Stimulated activated CD4-positive, alpha-beta T cell treated with anti-CD3 and anti-CD28 coated beads, Interleukin-4, amount 100 ng/mL, for 1 hour (primary cell): ENCODE results near the gene CEP83.
"Not testable (repeated sequence)": the region's sequence is repeated elsewhere in the genome, so short reads cannot be mapped to it uniquely, and the experiment has no call there.

Experiments
- DNase-seq: peaks from one replicate; pipeline ENCODE4 v3.0.0-alpha.2; 2020

Gene CEP83

DNA sequence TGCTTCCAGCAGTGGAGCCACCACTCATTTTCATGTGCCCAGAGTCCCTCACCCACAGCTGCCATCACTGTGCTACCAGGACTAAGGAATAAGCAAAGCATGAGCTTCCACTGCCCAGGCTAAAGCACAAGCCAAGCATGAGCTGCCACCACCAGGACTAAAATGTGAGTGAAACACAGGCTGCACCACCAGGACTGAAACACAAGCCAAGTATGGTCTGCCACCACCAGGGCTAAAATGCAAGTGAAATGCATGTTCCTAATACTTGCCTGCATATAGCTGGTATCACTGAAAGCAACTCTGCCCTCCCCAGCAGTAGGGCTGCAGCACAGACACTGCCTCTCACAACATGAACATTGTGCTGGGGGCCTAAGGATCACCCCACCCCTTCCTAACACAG, 30.0 kb downstream of the CEP83 start:
- DNase-seq, result no peak

DNA sequence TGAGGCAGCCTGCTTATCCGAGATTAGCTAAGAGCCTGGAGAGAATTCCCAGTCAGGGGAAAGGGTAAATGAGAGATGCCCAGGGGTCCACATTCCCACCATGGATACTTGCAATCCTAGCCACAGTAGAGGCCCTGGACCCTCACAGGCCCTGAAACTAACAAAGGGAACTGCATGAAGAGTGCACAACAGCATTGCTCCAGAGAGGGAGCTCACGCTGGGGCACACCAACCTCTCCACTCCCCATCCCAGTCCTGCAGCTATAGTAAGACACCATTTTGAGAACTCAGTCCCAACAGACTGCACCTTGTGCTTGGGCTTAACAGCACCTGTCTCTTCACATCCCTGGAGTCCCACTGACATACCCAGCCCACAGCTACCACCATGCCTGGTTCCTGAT, 30.5 kb downstream of the CEP83 start:
- no peak for DNase-seq

- DNase-seq, result no peak
Measured at GRCh38 chr12:94427501-94428381, 31.9 kb downstream of the CEP83 start.

DNA sequence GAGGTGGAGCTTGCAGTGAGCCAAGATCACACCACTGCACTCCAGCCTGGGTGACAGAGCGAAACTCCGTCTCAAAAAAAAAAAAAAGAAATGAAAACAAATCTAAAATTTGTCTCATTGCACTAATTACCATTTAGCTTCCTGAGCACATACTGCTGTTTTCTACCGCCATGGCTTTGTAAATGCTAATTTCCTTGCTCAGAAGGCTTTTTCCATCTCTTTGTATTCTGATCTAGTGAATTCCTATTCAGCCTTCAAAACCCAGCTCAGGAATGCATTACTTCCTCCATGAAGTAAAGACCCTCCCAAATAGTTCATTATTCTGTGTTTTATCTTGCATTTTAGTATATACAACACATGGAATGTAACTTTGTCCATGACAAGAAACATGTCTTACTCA, 33.6 kb downstream of the CEP83 start:
- DNase-seq, result no peak

DNA sequence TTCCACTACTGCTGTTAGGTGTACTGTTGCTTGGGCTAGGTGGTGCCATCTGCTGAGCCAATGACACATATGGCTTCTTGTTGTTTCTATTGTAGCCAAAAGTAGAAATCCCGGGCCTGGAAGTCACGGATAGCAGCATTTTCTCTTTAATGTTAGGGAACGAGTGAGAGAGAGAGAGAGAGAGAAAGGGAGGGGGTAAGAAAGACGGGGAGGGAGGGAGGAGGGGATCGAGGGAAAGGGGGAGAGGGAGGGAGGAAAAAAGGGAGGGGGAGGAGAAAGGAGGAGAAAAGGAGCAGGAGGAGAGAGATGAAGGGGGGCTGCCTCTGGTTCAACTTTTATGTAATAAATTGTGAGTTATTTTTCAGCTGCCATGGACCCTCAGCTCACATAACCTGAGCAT, 34.8 kb downstream of the CEP83 start:
- not testable (repeated sequence) for DNase-seq

DNA sequence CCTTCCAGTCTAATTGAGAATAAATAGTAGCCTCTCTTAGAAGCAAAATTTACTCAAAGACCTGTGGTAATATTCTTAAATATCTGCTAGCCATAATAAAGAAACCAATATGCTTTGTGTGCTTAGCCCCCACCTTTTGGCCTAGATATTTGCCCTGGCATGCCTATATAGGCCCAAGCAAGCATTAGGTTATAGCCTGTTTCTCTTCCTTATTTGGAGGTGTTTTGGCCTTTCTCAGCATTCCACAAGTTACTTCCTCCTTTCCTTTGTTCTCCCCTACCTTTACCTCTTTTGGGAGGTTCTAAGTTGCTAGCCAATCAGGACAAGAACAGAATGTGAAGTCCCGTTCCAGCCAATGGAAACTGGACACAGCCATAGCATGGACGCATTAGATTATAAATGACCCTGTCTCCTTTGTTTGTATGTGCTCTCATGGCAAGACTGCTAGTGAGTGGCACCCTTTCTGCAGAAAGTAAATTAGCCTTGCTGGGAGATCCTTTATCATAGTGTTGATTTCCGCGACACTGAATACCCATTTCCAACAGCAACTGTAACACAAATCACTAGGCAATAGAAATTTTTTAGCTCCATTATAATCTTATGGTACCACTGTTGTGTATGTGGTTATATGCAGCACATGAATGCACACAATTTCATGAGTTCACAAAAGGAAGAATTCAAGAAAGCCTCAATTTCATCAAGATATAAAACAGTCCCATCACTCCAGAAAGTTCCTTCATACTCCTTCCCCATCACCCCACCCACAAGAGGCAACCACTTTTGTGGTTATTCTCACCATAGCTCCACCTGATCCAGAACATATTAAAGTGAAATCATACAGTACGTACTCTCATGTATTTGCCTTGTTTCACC, 37.6 kb downstream of the CEP83 start:
- no peak for DNase-seq

- DNase-seq, result no peak
Measured at GRCh38 chr12:94418517-94418916, 41.1 kb downstream of the CEP83 start.

GRCh38 chr12:94416613-94417012, 43.1 kb downstream of the CEP83 start:
- no peak for DNase-seq

- DNase-seq, result no peak
Measured at GRCh38 chr12:94415066-94415465, 44.6 kb downstream of the CEP83 start.

GRCh38 chr12:94405413-94406116, 54.1 kb downstream of the CEP83 start:
- no peak for DNase-seq

GRCh38 chr12:94404854-94405253, 54.8 kb downstream of the CEP83 start:
- DNase-seq, result no peak

DNA sequence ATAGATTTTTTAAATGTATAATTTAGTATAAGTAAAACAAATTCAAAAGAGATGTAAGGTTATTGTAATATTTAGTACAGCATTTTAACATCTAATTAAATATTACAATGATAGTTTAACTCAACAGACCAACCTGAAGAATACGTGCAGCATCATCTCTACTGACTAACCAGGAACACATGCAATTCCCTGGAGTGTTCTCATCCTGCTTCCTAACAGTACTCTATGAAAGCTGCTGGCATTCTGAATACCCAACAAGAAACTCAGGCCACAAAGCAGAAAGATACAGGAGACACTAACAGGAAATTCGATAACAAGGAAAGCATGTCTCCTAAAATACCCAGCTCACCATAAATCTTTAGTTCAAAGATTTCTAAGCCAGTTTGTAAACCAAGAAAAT, 58.3 kb downstream of the CEP83 start:
- DNase-seq, result no peak

GRCh38 chr12:94398685-94399084, 61.0 kb downstream of the CEP83 start:
- not testable (repeated sequence) for DNase-seq

DNA sequence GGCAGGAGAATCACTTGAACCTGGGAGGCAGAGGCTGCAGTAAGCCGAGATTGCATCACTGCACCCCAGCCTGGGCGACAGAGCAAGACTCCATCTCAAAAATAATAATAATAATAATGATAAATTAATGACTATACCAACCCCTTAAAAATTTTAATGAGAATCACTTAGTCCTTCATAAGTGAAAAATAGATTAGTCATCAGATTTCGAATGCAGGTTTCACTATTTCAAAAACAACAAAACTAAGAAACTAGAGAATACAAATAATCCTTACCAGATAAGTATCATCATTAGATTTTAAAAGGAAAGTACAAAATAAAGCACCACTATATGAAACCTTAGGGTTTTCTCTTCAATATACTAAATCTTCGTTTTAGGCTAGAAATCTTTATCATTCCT, 62.3 kb downstream of the CEP83 start:
- DNase-seq, result no peak

DNA sequence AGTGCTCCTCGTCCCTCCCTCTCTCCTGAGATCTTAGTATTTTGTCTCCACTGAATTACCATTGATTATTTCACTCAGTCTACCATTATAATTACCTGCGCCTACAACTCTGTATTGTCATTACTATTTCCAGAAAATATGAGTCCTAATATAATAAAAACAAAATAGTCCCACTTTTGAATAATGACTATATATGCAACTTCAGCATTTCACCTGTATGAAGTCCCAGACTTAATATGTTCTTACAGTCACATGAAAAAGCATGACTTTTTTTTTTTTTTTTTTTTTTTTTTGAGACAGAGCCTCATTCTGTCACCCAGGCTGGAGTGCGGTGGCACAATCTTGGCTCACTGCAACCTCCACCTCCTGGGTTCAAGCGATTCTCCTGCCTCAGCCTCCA, 63.7 kb downstream of the CEP83 start:
- DNase-seq, result not testable (repeated sequence)

DNA sequence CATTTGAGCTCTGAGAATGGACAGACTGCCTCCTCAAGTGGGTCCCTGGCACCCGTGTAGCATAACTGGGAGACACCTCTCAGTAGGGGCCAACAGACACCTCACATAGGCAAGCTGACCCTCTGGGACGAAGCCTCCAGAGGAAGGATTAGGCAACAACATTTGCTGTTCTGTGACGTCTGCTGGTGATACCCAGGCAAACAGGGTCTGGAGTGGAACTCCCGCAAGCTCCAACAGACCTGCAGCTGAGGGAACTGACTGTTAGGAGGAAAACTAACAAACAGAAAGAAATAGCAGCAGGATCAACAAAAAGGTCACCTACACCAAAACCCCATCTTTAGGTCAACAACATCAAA, 69.6 kb downstream of the CEP83 start:
- DNase-seq, result no peak

DNA sequence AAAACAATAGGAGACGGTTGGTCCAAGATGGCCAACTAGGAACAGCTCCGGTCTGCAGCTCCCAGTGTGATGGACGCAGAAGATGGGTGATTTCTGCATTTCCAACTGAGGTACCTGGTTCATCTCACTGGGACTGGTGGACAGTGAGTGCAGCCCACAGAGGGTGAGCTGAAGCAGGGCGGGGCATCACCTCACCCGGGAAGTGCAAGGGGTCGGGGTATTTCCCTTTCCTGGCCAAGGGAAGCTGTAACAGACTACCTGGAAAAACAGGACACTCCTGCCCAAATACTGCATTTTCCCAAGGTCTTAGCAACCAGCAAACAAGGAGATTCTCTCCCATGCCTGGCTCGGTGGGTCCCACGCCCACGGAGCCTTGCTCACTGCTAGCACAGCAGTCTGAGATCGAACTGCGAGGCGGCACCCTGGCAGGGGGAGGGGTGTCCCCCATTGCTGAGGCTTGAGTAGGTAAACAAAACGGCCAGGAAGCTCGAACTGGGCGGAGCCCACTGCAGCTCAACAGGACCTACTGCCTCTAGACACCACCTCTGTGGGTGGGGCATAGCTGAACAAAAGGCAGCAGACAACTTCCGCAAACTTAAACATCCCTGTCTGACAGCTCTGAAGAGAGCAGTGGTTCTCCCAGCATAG, 70.1 kb downstream of the CEP83 start:
- DNase-seq, result not testable (repeated sequence)

DNA sequence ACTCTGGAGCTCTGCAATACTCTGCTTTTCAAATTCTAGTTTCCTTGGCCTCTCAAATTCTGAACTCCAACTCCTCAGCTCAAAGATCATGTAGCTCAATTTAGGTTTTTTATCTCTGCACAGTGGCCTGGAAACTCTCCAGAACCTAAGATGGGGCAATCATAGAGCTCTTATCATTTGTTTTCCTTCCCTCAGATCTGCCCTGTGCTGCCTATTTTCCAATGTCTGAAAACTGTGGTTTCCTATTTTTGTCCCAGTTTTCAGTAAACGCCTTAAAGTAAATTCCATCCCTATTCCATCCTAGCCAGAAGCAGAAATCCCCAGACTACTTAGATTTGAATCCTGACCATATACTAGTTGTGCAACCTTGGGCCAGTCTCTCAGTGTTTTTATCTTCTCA, 73.2 kb downstream of the CEP83 start:
- DNase-seq, result no peak

GRCh38 chr12:94384030-94384429, 75.6 kb downstream of the CEP83 start:
- DNase-seq, result no peak

- DNase-seq, result no peak
Measured at GRCh38 chr12:94380507-94380906, 79.2 kb downstream of the CEP83 start.

DNA sequence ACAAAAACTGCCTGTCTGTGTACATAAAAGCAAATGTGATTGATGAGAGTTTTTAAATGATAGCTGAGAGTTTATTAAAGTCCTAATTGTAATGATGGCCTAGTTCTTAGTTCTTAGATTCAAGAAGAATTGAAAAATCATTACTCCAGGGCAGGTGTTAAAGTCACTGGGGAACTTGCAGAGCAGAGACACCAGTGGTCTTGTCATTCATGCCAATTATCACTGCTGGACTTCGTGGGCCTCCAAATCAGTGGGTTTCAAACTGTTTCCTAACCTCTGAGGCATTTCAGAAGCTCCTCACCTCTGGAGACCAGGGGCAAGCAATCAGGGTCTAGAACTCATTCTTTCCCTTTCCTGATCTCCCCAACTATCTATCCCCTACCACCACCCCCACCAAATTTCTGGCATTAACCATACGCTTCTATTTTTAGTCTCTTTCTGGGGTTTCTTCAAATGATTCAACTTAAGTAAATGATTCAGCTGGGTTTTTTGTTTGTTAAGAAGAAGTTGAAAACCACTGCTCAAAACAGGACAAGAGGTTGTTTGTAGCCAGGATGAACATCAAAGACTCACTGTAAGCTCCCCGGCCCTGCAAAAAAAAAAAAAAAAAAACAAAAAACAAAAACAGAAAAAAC, 80.1 kb downstream of the CEP83 start:
- no peak for DNase-seq

DNA sequence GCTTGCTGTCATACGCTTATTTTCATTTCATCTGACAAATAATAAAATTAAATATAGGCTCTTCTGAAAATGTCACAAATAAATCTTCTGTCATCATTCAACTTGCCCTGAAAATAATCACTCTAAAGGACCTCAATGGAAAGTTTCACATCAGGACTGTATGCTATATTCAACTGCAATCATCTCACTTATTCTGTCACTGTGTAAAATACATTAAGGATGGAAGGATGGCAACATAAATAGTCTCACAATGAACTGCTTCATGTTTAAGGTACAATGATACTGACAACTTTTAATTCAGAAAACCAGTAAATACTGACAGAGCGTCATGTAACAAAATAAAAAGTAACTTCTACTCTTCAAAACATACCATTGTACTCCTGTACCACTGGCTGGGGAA, 82.1 kb downstream of the CEP83 start:
- DNase-seq, result no peak
